LNCaP clone FGC (cell line): Measurements from ENCODE around the gene NFIC.

Experiments
- DNase-seq: peaks from one replicate; pipeline ENCODE4 v3.0.0-alpha.2; 2011; ENCODE audit warnings: low read depth
- H3K4me3 ChIP-seq: 2 replicates; pipeline ENCODE4 v1.5.1; 2011; ENCODE audit warnings: mild to moderate bottlenecking, low read depth, low read length, control low read depth
- CTCF ChIP-seq: IDR thresholded peaks from 2 replicates; pipeline ENCODE4 v1.5.1; 2012; ENCODE audit warnings: mild to moderate bottlenecking; ENCODE audit not compliant: control insufficient read depth, insufficient read depth; ENCODE audit errors: extremely low read depth

Gene NFIC

GRCh38 chr19:3455393-3455955 is 89.1 kb downstream of the NFIC start:
- no peak for TF ChIP-seq CTCF
- no peak for DNase-seq
- no peak overlapping the region for H3K4me3 ChIP-seq

GRCh38 chr19:3455960-3456601 is 89.7 kb downstream of the NFIC start:
- DNase-seq, result no peak
- no peak overlapping the region for H3K4me3 ChIP-seq
- TF ChIP-seq CTCF, result no peak

- DNase-seq, result no peak
- no peak for TF ChIP-seq CTCF
- H3K4me3 ChIP-seq, result no peak overlapping the region
Observed at GRCh38 chr19:3456925-3457527, 90.6 kb downstream of the NFIC start.

GRCh38 chr19:3457528-3458228 is 91.3 kb downstream of the NFIC start:
- no peak overlapping the region for H3K4me3 ChIP-seq
- no peak for TF ChIP-seq CTCF
- no peak for DNase-seq

GRCh38 chr19:3458229-3459088 is 92.1 kb downstream of the NFIC start:
- TF ChIP-seq CTCF, result no peak
- no peak overlapping the region for H3K4me3 ChIP-seq
- DNase-seq, result no peak

GRCh38 chr19:3459089-3459881 is 92.9 kb downstream of the NFIC start:
- no peak for DNase-seq
- no peak overlapping the region for H3K4me3 ChIP-seq

More at GRCh38 chr19:3459089-3459881, 92.9 kb downstream of the NFIC start:
- TF ChIP-seq CTCF, result no peak
